HepG2 (cell line): ENCODE data around the gene C16orf86. TPM values are rescaled to one million over a fixed set of nuclear protein-coding genes. Genes with fewer than 3 reads are reported as not detected.

Experiments used
- AGO2 ChIP-seq: fragments of 200-400 bp; formaldehyde crosslinking; optimal IDR thresholded peaks from 2 replicates; pipeline ENCODE3; 2017; ENCODE audit warnings: mild to moderate bottlenecking, low read depth, low read length, moderate library complexity
- HDAC1 ChIP-seq: sonication (generic); formaldehyde crosslinking; IDR thresholded peaks from 2 replicates; pipeline ENCODE4 v1.5.1; 2020; ENCODE audit warnings: mild to moderate bottlenecking, missing genetic modification reagents
- JARID2 ChIP-seq: sonication (generic); formaldehyde crosslinking; IDR thresholded peaks from 2 replicates; pipeline ENCODE4 v1.8.1; 2023; ENCODE audit warnings: missing genetic modification reagents, inconsistent platforms; ENCODE audit not compliant: insufficient replicate concordance
- MTF2 ChIP-seq: sonication (generic); formaldehyde crosslinking; IDR thresholded peaks from 2 replicates; pipeline ENCODE4 v1.5.0; 2020; ENCODE audit warnings: missing genetic modification reagents, borderline replicate concordance
- NFE2L2 ChIP-seq: fragments of 150-350 bp; IDR thresholded peaks from 2 replicates; pipeline ENCODE4 v1.6.1; 2014; ENCODE audit warnings: low read length
- NFKBIZ ChIP-seq: IDR thresholded peaks from 2 replicates; pipeline ENCODE4 v1.6.1; 2018; ENCODE audit warnings: missing genetic modification reagents, missing compliant biosample characterization
- POLR2G ChIP-seq: fragments of 200-400 bp; formaldehyde crosslinking; IDR thresholded peaks from 2 replicates; pipeline ENCODE4 v1.6.1; 2018; ENCODE audit warnings: mild to moderate bottlenecking, low read depth, low read length, moderate library complexity
- SP1 ChIP-seq, 2 experiments: fragments of 450-650 bp in 1 of 2; sonication (generic) in 1 of 2; formaldehyde crosslinking in 1 of 2; IDR thresholded peaks; 2 replicates each; pipeline versions ENCODE4 v1.4.0 to v1.6.1; 2016 to 2020; ENCODE audit warnings: missing genetic modification reagents in 1 of 2
- ZBTB1 ChIP-seq: sonication (generic); formaldehyde crosslinking; IDR thresholded peaks from 2 replicates; pipeline ENCODE4 v1.4.0; 2020; ENCODE audit warnings: missing genetic modification reagents, borderline replicate concordance
- ZMYM4 ChIP-seq: sonication (generic); formaldehyde crosslinking; IDR thresholded peaks from 2 replicates; pipeline ENCODE4 v1.8.1; 2023; ENCODE audit warnings: mild to moderate bottlenecking, missing genetic modification reagents
- ZNF569 ChIP-seq: sonication (generic); formaldehyde crosslinking; IDR thresholded peaks from 2 replicates; pipeline ENCODE4 v1.5.0; 2020; ENCODE audit warnings: mild to moderate bottlenecking, missing genetic modification reagents, moderate library complexity, borderline replicate concordance
- ZNF670 ChIP-seq: sonication (generic); formaldehyde crosslinking; IDR thresholded peaks from 2 replicates; pipeline ENCODE4 v1.8.0; 2022; ENCODE audit warnings: mild to moderate bottlenecking, missing genetic modification reagents, borderline replicate concordance
- ZNF724P ChIP-seq: sonication (generic); formaldehyde crosslinking; IDR thresholded peaks from 2 replicates; pipeline ENCODE4 v1.8.0; 2022; ENCODE audit warnings: missing genetic modification reagents, borderline replicate concordance
- ZNF891 ChIP-seq: sonication (generic); formaldehyde crosslinking; IDR thresholded peaks from 2 replicates; pipeline ENCODE4 v1.5.0; 2020; ENCODE audit warnings: mild to moderate bottlenecking, missing genetic modification reagents
- polyA plus RNA-seq, 8 experiments: library from polyadenylated mRNA; depleted of rRNA in 3 of 8; stranded (reverse) in 7 of 8; unstranded in 1 of 8; fragments of >200 nt; fragmentation: Illumina TruSeq in 4 of 8; extraction: Trizol in 4 of 8; gene quantifications; 2 replicates each; pipeline versions ENCODE4 v1.2.1 to v1.2.3, GENCODE V29; 2011 to 2016; ENCODE audit warnings: low read depth in 4 of 8, missing spikeins in 1 of 8, mixed read lengths in 1 of 8; ENCODE audit not compliant: insufficient read depth in 1 of 8
- total RNA-seq, 5 experiments: library from RNA; depleted of rRNA; stranded (reverse); fragments of >200 nt; fragmentation: Illumina TruSeq; extraction: Trizol; gene quantifications; 2 replicates each; pipeline ENCODE4 v1.2.3, GENCODE V29; 2016; ENCODE audit warnings: low read depth in 1 of 5
- TF ChIP-seq, protein P1 (sequence below), 2 experiments: fragments of 450-650 bp in 1 of 2; sonication (generic) in 1 of 2; formaldehyde crosslinking in 1 of 2; IDR thresholded peaks; 2 replicates each; pipeline versions ENCODE4 v1.6.1 to v1.8.0; 2016 to 2022; ENCODE audit warnings: antibody characterized with exemption in 1 of 2, mild to moderate bottlenecking in 1 of 2, missing genetic modification reagents in 1 of 2
- TF ChIP-seq, protein P2 (sequence below): sonication (generic); formaldehyde crosslinking; IDR thresholded peaks from 2 replicates; pipeline ENCODE4 v1.8.0; 2022; ENCODE audit warnings: mild to moderate bottlenecking, missing genetic modification reagents
- TF ChIP-seq, protein P3 (sequence below): sonication (generic); formaldehyde crosslinking; IDR thresholded peaks from 2 replicates; pipeline ENCODE4 v1.8.1; 2023; ENCODE audit warnings: mild to moderate bottlenecking, missing genetic modification reagents, borderline replicate concordance
- TF ChIP-seq, protein P4 (sequence below): sonication (generic); formaldehyde crosslinking; IDR thresholded peaks from 2 replicates; pipeline ENCODE4 v1.5.1; 2020; ENCODE audit warnings: missing genetic modification reagents, mild to moderate bottlenecking, borderline replicate concordance

Gene C16orf86
- total and polyA plus RNA-seq, 2 of the 13 experiments (the other 11 are each of a cell fraction or from before 2014, with no cell fraction given), result 1.5 to 3.1 TPM

DNA sequence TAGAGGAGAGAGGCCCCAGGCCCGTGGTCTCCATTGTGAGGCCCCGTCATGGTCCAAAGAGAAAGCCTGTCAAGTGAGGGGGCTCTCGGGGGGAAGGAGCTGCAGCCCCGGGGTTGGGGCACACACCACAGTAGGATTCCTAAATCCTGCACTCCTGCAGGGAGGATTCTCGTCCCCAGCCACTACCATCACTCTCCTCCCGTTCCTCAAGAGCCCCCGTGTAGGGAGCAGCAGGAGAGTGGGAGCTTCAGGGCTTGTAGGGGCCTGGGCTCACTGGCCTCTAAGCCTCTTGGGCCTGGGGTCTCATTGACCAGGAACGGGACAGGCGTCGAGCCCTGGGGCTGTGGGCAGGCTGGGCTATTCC is 821 bp downstream of the C16orf86 start (continued):
- TF ChIP-seq MTF2 (CRISPR knock-in tag) (0 out of 2 replicates have a peak, but pooled peaks have one; percentile 11), HDAC1 (no peak), NFE2L2 (no peak), JARID2 (CRISPR knock-in tag) (peak; percentile 1), ZBTB1 (0 out of 2 replicates have a peak, but pooled peaks have one; percentile 12), ZNF569 (CRISPR knock-in tag) (0 out of 2 replicates have a peak, but pooled peaks have one; percentile 22), ZNF670 (CRISPR knock-in tag) (0 out of 2 replicates have a peak, but pooled peaks have one; percentile 69), ZNF891 (CRISPR knock-in tag) (peak; percentile 26; the same call in 1 of the 2 replicates), ZMYM4 (CRISPR knock-in tag) (no peak), POLR2G (no peak), SP1 (IDR thresholded peaks at IDR 0.05) (no peak), SP1 (CRISPR knock-in tag; IDR thresholded peaks at IDR 0.05) (no peak), NFKBIZ (no peak), AGO2 (no peak), ZNF724P (CRISPR knock-in tag) (0 out of 2 replicates have a peak, but pooled peaks have one; percentile 2)
- TF ChIP-seq, protein P1, sequence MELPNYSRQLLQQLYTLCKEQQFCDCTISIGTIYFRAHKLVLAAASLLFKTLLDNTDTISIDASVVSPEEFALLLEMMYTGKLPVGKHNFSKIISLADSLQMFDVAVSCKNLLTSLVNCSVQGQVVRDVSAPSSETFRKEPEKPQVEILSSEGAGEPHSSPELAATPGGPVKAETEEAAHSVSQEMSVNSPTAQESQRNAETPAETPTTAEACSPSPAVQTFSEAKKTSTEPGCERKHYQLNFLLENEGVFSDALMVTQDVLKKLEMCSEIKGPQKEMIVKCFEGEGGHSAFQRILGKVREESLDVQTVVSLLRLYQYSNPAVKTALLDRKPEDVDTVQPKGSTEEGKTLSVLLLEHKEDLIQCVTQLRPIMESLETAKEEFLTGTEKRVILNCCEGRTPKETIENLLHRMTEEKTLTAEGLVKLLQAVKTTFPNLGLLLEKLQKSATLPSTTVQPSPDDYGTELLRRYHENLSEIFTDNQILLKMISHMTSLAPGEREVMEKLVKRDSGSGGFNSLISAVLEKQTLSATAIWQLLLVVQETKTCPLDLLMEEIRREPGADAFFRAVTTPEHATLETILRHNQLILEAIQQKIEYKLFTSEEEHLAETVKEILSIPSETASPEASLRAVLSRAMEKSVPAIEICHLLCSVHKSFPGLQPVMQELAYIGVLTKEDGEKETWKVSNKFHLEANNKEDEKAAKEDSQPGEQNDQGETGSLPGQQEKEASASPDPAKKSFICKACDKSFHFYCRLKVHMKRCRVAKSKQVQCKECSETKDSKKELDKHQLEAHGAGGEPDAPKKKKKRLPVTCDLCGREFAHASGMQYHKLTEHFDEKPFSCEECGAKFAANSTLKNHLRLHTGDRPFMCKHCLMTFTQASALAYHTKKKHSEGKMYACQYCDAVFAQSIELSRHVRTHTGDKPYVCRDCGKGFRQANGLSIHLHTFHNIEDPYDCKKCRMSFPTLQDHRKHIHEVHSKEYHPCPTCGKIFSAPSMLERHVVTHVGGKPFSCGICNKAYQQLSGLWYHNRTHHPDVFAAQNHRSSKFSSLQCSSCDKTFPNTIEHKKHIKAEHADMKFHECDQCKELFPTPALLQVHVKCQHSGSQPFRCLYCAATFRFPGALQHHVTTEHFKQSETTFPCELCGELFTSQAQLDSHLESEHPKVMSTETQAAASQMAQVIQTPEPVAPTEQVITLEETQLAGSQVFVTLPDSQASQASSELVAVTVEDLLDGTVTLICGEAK (IDR thresholded peaks at IDR 0.05), result no peak
- TF ChIP-seq, protein P1 (CRISPR knock-in tag; IDR thresholded peaks at IDR 0.05), result 0 out of 2 replicates have a peak, but pooled peaks have one; percentile 29
- TF ChIP-seq, protein P2, sequence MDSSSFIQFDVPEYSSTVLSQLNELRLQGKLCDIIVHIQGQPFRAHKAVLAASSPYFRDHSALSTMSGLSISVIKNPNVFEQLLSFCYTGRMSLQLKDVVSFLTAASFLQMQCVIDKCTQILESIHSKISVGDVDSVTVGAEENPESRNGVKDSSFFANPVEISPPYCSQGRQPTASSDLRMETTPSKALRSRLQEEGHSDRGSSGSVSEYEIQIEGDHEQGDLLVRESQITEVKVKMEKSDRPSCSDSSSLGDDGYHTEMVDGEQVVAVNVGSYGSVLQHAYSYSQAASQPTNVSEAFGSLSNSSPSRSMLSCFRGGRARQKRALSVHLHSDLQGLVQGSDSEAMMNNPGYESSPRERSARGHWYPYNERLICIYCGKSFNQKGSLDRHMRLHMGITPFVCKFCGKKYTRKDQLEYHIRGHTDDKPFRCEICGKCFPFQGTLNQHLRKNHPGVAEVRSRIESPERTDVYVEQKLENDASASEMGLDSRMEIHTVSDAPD, result peak; percentile 83; the same call in 1 of the 2 replicates
- TF ChIP-seq, protein P3, sequence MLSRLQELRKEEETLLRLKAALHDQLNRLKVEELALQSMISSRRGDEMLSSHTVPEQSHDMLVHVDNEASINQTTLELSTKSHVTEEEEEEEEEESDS (CRISPR knock-in tag), result peak; percentile 60; the same call in 1 of the 2 replicates
- TF ChIP-seq, protein P4, sequence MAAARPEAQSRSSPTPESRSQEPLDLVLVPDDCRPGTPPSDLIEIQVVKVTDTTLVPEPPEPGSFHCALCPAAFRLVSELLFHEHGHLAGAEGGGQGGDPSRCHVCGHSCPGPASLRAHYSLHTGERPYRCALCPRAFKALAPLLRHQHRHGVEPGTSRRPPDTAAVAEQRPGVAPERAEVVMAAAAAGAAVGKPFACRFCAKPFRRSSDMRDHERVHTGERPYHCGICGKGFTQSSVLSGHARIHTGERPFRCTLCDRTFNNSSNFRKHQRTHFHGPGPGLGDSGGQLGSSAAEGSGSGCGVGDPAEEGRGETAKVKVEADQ (CRISPR knock-in tag), result no peak
